GM18867 (cell line): ENCODE measurements around the gene TEX29.

ENCODE experiments used
- ATAC-seq: cut with Tn5 transposase; IDR thresholded peaks from one replicate; pipeline ENCODE4 v1.9.1; 2021; ENCODE audit warnings: mild to moderate bottlenecking, moderate library complexity; ENCODE audit not compliant: unreplicated experiment

The TEX29 gene

GRCh38 chr13:111319998-111320911 is at the start of gene TEX29:
TSS of gene TEX29 (plus strand) at chr13:111320642. CDS start at chr13:111320891, 249 bp downstream.
- ATAC-seq = no peak

DNA sequence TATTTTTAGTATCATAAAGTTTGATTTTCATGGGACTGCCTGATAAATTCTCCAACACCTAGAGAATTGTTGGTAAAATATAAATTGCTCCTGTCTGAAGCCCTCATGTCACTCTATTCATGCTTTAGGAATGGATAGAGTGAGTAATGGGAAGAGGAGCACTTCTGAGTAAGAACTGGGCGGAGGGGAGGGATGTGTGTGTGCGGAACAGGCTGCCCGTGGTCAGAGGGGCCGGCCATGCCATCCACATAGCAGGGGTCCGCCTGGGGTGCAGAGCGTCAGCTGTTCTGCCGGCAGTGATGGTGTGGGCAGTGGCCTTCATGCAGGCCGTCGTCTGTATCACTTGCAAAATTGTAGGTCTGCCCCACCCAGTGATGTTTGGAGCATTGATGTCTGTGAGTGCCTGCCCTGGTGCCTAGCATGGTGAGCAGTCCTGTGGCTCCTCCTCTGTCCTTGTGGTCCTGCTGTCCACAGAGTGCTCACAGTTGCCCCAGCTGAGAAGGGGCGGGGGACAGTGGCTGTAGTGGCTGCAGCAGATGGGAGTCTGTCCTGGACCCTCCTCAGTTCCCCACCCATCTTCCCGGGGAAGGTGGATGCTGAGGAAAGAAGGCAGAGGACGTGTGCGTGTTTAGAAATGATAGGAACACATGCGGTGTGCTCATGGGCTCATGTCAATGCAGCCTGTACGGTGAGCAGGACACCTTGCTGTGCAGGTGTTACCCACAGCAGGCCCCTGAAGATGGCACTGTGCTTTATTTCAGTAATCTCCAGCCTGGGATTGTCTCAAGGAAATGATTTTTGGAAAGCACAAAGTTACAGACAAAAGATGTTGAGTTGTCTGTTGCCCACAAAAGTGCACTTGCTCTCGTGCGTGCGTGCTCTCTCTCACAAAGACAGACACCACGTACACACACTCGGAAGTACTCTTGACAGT is 49.4 kb upstream of the TEX29 start:
- no peak for ATAC-seq

DNA sequence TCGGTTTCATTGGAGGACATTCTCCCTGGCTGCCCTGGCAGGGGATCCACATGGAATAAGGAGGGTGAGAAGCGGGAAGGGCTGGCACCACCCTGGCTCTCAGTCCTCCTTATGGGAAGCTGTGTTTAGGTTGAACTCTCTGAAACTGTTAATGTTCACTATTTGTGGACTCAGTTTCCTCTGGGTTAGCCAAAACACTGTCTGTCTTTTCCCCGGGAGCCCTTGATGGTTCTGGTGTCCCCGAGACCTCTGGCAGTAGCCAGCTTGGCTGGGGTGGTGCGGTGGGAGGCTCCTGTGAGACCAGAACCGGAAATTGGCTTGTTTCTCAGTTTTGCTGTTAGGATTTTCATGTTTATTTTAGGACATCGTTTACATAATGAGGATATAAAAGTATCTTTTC is 48.3 kb upstream of the TEX29 start:
- no peak for ATAC-seq

DNA sequence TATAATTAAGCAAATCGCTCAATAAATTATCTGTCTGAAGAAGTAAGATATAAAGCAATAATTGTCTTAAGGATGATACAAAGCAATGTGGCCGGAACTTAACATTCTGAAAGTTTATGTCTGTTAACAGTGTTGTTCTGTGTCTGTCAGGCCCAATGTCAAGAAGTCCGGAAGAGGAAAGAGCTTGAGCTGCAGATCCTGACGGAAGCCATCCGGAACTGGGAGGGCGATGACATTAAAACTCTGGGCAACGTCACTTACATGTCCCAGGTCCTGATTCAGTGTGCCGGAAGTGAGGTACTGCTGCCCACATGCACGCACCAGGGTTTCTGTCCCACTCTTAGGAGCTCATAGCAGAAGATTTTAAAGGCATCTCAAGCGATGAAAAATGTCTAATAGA is 45.1 kb upstream of the TEX29 start:
- ATAC-seq = no peak

DNA sequence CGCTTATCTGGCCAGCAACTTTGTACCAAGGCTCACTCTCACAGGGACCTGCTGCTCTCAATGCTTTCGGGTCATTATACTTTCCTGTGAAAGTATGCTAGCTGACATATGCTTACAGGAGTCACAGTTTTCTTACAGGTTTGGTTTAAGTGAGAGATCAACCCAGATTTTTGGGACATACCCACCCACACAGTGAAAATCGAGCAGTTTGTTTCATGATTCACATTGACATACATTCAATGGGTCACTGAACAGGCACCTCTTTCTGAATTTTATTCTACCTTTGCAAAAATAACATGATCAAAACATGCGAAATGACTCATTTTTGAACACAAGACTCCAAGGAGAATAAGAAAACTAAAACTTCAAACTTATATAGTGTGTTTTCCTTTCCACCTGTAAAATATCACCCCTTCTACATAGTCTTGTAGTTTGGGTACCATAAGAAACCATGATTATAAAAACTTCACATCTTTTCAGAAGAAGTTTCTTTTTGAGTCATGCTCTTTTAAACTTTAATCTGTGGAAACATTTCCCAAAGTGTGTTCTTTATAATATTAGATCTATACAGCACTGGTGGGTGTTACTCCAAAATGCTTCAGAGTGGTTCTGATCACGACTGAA is 44.3 kb upstream of the TEX29 start:
- ATAC-seq = no peak

DNA sequence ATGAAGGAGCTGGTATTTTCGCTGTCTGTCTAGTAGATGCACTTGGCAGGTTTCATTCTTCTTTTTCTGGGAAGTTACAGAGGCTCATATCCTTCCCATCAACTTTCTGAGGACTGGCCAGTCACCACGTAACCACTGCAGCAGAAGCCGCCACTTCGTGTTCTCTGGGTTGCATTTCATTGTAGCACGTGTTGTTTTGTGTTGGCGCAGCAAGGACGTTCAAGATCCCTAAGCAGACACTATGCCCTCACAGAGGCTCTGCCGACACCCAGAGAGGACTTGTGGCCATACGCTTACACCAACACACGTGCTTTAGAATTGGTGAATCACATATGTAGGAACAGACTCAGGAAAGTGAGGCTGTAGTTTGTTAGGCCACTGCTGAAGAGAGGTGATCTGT is 42.2 kb upstream of the TEX29 start:
- no peak for ATAC-seq

GRCh38 chr13:111278743-111279652 is 41.4 kb upstream of the TEX29 start:
- ATAC-seq = no peak

DNA sequence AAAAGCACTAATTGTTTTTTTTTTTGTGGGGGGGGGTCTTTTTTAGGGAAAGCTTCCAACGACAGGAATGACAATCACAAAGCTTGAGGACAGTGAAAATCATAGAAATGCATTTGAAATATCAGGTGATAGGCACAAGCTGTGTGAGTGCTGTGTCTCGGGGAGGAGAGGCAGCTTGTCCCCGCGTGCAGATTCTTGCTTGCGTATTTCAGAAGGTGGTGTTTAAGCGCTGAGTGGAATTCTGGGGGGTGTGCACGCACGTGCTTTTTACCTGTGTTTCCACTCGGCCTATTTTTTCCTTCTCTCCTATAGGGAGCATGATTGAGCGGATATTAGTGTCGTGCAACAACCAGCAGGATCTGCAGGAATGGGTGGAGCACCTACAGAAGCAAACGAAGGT is 40.2 kb upstream of the TEX29 start:
- no peak for ATAC-seq

DNA sequence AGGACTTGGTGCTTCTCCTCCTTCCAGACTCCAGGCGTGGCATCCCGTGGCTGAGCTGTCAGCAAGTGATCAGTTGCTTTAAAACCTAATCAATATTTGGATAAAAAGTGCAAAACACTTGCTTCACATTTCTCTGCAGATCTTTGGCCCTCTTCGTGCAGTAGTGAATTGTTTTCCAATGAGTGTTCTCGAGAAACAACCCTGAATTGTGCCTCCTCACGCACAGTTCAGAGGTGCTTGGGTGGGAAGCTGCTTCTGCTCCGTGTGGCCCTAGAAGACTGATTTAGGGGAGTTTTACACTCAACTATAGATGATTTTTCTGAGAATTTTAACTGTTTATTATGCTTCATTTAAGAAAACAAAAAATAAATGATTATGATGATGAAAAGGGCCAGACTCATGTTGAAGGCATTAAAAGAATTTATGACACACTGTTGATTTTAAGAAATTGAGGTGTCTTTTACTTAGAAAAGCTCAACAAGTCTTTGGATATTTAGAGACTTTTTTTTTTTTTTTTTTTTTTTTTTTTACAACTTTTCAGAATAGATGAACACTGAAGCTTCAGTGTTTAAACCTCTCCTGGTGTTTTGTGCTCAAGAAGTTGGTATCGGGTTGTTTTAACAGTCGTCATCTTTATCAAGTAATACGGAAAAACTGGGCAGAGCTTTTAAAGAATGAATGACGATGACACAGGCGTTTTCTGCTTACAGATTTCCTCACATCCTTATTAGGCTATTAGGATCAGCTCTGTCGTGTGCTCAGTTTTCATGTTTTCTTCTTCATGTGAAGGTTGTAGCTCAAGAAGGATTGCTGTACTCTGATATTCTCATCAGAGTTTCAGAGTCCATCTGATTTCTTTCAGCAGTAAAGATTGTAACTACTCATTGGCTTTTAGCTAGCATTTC is 39.5 kb upstream of the TEX29 start:
- ATAC-seq = no peak

DNA sequence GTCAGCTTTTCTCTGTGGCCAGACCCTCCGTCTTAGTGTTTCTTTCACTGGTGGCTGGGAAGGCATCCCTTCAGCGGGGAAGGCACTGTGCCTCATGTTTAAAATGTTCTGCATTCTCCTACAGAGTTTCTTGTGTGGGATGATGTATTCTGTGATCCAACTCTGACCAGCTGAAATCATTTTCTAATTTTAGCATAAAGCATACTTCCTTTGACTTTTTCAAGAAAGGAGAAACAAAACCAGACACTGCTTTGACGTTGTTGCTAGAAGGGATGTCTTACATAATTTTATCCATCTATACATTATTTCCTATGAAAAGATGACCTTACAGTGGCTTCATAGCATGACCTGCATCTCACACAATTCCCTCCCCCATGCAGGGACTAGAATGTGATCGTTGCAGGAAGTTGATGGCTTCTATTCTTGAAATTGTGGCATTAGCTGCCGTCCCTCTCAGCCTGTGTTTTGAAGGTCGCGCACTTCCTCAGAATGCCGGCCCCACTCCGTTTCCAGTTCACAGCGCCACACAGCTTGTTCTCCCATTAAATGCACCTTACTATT is 38.6 kb upstream of the TEX29 start:
- no peak for ATAC-seq

DNA sequence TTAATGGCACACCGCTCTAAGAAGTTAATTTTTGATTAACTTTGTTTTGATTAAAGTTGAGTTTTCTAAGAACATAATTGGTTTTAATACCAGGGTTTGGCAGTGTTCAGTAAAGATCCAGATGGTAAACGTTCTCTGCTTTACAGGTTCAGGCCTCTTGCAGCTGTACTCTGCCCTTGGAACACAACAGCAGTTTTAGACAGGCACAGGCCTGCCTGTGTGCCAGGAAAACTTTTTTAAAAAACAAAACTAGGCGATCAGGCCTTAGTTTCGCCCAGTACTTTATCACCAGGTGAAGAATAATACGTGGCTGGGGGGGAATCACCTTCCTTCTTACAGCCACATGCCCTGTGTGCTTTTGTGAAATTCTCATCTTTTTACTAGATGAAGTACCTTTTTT is 38.0 kb upstream of the TEX29 start:
- ATAC-seq = no peak

DNA sequence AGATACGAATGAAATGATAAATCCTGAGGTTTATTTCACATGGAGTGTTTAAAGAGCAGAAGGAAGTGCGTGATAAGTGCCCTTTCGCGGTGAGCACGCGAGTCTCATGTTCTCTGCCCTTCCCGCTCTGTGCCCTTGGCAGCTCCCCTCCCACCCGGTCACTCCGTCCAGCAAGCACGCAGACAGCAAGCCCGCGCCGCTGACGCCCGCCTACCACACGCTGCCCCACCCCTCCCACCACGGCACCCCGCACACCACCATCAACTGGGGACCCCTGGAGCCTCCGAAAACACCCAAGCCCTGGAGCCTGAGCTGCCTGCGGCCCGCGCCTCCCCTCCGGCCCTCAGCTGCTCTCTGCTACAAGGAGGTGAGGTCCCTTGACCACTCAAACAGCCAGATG is 37.4 kb upstream of the TEX29 start:
- ATAC-seq = no peak

DNA sequence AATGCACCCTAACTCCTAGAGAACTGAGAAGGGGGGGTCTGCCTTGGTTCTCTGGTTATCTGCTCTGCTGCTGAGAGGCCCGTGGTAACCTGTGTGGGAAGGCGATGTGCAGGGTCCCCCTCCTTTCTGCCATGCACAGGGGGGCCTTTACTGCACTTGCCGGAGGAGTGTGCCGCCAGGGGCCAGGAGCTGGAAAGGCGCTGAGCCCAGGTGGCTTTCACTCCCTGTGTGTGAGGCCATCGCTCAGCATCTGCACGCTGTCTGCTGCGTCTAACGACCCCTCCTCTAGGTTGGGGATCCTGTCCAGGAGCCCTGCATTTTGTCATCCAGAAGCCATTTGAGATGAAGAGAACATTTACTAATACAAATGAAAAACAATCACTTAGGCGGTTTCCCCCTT is 37.0 kb upstream of the TEX29 start:
- ATAC-seq = no peak

DNA sequence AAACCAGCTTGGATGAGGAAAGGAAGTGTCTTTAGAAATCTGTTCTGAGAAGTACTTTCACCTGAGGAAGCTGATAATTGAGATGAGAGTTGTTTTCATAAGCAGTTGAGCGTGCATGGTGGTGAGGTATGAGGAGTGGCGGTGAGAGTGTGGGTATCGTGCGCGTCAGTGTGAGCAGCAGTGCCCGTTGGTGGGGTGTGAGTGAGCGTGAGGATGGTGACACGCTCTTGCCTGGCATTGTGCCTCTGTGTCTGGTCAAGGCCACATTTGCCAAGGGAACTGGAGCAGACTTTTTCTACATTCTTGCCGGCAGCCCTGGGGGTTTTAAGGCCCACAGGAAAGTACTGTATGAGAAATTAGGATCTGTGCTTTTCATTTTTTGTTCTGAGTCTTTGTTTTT is 36.5 kb upstream of the TEX29 start:
- ATAC-seq = no peak

DNA sequence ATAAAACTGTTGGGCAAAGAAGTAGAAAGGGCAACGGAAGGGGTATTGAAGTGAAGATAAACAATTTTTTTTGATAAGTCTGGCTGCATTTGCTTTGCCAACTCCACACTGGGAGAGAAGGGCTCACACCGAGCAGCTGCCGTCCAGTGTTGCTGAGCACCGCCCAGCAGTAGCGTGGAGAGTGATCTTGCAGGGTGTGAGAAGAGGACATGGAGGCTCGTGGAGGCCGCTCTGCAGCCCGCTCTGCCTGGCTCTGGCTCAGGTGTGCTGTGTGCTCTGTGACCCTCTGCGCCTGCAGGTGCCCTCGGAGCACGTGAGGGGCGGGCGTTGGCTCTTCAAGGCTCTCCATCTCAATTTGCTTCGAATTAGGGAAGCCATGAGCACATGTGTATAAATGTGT is 35.9 kb upstream of the TEX29 start:
- no peak for ATAC-seq

GRCh38 chr13:111286162-111286561 is 34.3 kb upstream of the TEX29 start:
- ATAC-seq = no peak

GRCh38 chr13:111286749-111287148 is 33.7 kb upstream of the TEX29 start:
- ATAC-seq = no peak

DNA sequence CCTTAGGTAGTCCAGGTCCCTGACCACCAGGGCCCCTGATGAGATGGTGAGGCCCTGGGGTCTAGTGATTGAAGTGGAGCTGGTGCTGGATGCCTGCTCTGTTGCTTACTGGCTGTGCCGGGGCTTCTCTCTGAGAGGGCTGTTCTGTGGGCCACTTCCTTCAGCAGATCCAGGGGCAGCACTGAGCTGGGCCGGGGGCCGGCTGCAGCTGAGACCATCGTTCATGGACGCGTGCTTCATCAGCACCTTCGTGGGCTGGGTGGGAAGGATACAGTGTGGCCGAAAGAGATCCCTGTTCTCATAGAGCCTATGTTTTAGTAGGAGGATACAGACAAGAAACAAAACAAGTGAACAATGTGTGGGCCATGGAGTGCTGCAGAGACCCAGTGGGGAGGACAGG is 33.2 kb upstream of the TEX29 start:
- no peak for ATAC-seq

- ATAC-seq = no peak
Measured at GRCh38 chr13:111288276-111288675, 32.2 kb upstream of the TEX29 start.
